ENCODE data around the gene GINS2. TPM values are rescaled to one million over a fixed set of nuclear protein-coding genes. Genes with fewer than 3 reads are reported as not detected.

GINS2 gene
- polyA plus RNA-seq, 6 donors from 2014 or later = 0.54 to 2.0 (median 1.3) TPM; not detected in 1

- peak overlapping the region in 5 of 6 donors; percentile 33 to 89 (median 61) for H3K27ac Mint-ChIP-seq
- ATAC-seq (ENCODE audit: low read depth in 2 of 2) = no peak
- peaks cover 0 to 29% of the 10 kb centered on the region in 2 donors for H3K36me3 Mint-ChIP-seq
- peaks cover 17 to 26% (median 24%) of the 10 kb centered on the region in 3 donors for H3K4me1 Mint-ChIP-seq
- no peaks in the 10 kb centered on the region for H3K27me3 Mint-ChIP-seq
- DNase-seq = no peak
- H3K9me3 Mint-ChIP-seq = no peaks in the 10 kb centered on the region
- H3K4me3 Mint-ChIP-seq = no peak overlapping the region
Observed at GRCh38 chr16:85724126-85724879, 35.5 kb upstream of the GINS2 start.

GRCh38 chr16:85722128-85722893 lies 33.6 kb upstream of the GINS2 start:
- no peaks in the 10 kb centered on the region for H3K9me3 Mint-ChIP-seq
- H3K36me3 Mint-ChIP-seq = peaks cover 0 to 31% of the 10 kb centered on the region in 2 donors
- H3K27ac Mint-ChIP-seq = peak overlapping the region in 1 of 6 donors; percentile 17
- DNase-seq (no peak), ATAC-seq (ENCODE audit: low read depth in 2 of 2) (no peak)
- H3K27me3 Mint-ChIP-seq = no peaks in the 10 kb centered on the region
- H3K4me1 Mint-ChIP-seq = peaks cover 27 to 39% (median 33%) of the 10 kb centered on the region in 3 donors
- peak overlapping the region in 1 of 8 donors; percentile 56 for H3K4me3 Mint-ChIP-seq

GRCh38 chr16:85720302-85720637 lies 31.5 kb upstream of the GINS2 start:
- peak overlapping the region in 1 of 6 donors; percentile 26 for H3K27ac Mint-ChIP-seq
- no peaks in the 10 kb centered on the region for H3K27me3 Mint-ChIP-seq
- DNase-seq = no peak
- H3K4me3 Mint-ChIP-seq = no peak overlapping the region
- ATAC-seq (ENCODE audit: low read depth in 2 of 2) = no peak
- peaks cover 0 to 14% of the 10 kb centered on the region in 2 donors for H3K36me3 Mint-ChIP-seq
- no peaks in the 10 kb centered on the region for H3K9me3 Mint-ChIP-seq
- H3K4me1 Mint-ChIP-seq = peaks cover 33 to 36% (median 34%) of the 10 kb centered on the region in 3 donors

- Mint-ChIP-seq H3K4me1 (peaks cover 33 to 40% (median 34%) of the 10 kb centered on the region in 3 donors), H3K27ac (peak overlapping the region in 2 of 6 donors; percentile 26 to 47), H3K9me3 (no peaks in the 10 kb centered on the region), H3K36me3 (peaks cover 0 to 13% of the 10 kb centered on the region in 2 donors), H3K27me3 (no peaks in the 10 kb centered on the region), H3K4me3 (no peak overlapping the region)
- ATAC-seq (ENCODE audit: low read depth in 2 of 2) (no peak), DNase-seq (no peak)
Observed at GRCh38 chr16:85719605-85720301, 31.0 kb upstream of the GINS2 start.

- Mint-ChIP-seq H3K4me1 (peaks cover 25 to 36% (median 28%) of the 10 kb centered on the region in 3 donors), H3K27me3 (no peaks in the 10 kb centered on the region), H3K9me3 (no peaks in the 10 kb centered on the region), H3K36me3 (peaks cover 0 to 6% of the 10 kb centered on the region in 2 donors), H3K27ac (no peak overlapping the region), H3K4me3 (no peak overlapping the region)
- ATAC-seq (ENCODE audit: low read depth in 2 of 2) (peak; percentile 33 to 41), DNase-seq (peak; percentile 24)
Observed at GRCh38 chr16:85718682-85719081, 29.9 kb upstream of the GINS2 start.

- ATAC-seq (ENCODE audit: low read depth in 2 of 2) (no peak), DNase-seq (no peak)
- H3K4me1 Mint-ChIP-seq = peaks cover 25 to 36% (median 28%) of the 10 kb centered on the region in 3 donors
- H3K27me3 Mint-ChIP-seq = no peaks in the 10 kb centered on the region
- H3K36me3 Mint-ChIP-seq = peaks cover 4 to 10% of the 10 kb centered on the region in 2 donors
- H3K27ac Mint-ChIP-seq = peak overlapping the region in 2 of 6 donors; percentile 56 to 83
- H3K4me3 Mint-ChIP-seq = no peak overlapping the region
- no peaks in the 10 kb centered on the region for H3K9me3 Mint-ChIP-seq
Observed at GRCh38 chr16:85718153-85718477, 29.4 kb upstream of the GINS2 start.

- Mint-ChIP-seq H3K4me1 (peaks cover 25 to 36% (median 28%) of the 10 kb centered on the region in 3 donors), H3K4me3 (peak overlapping the region in 1 of 8 donors; percentile 59), H3K36me3 (peaks cover 9 to 15% of the 10 kb centered on the region in 2 donors), H3K27me3 (no peaks in the 10 kb centered on the region), H3K9me3 (peaks cover 0 to 3% (median 0%) of the 10 kb centered on the region in 7 donors), H3K27ac (peak overlapping the region in 5 of 6 donors; percentile 29 to 88 (median 59))
- ATAC-seq (ENCODE audit: low read depth in 2 of 2) (peak; percentile 35 to 51), DNase-seq (peak; percentile 58)
Observed at GRCh38 chr16:85717393-85718152, 28.8 kb upstream of the GINS2 start.

- no peak for ATAC-seq (ENCODE audit: low read depth in 2 of 2)
- H3K9me3 Mint-ChIP-seq = peaks cover 0 to 13% (median 4%) of the 10 kb centered on the region in 7 donors
Observed at GRCh38 chr16:85716680-85717038, 27.9 kb upstream of the GINS2 start.

GRCh38 chr16:85716022-85716679 lies 27.4 kb upstream of the GINS2 start:
- no peaks in the 10 kb centered on the region for H3K27me3 Mint-ChIP-seq
- peak overlapping the region in 2 of 8 donors; percentile 15 to 59 for H3K4me3 Mint-ChIP-seq
- H3K4me1 Mint-ChIP-seq = peaks cover 23 to 36% (median 28%) of the 10 kb centered on the region in 3 donors
- peaks cover 0 to 13% (median 4%) of the 10 kb centered on the region in 7 donors for H3K9me3 Mint-ChIP-seq
- no peak for DNase-seq
- peak overlapping the region in 4 of 6 donors; percentile 15 to 89 (median 70) for H3K27ac Mint-ChIP-seq
- ATAC-seq (ENCODE audit: low read depth in 2 of 2) = no peak
- peaks cover 18 to 25% of the 10 kb centered on the region in 2 donors for H3K36me3 Mint-ChIP-seq

More at GRCh38 chr16:85716680-85717038, 27.9 kb upstream of the GINS2 start:
- Mint-ChIP-seq H3K4me1 (peaks cover 25 to 36% (median 28%) of the 10 kb centered on the region in 3 donors), H3K27me3 (no peaks in the 10 kb centered on the region), H3K4me3 (no peak overlapping the region), H3K36me3 (peaks cover 18 to 23% of the 10 kb centered on the region in 2 donors), H3K27ac (peak overlapping the region in 2 of 6 donors; percentile 15 to 62)
- no peak for DNase-seq

GRCh38 chr16:85715169-85716021 lies 26.6 kb upstream of the GINS2 start:
- Mint-ChIP-seq H3K36me3 (peaks cover 22 to 31% of the 10 kb centered on the region in 2 donors), H3K27me3 (no peaks in the 10 kb centered on the region), H3K4me1 (peaks cover 19 to 36% (median 32%) of the 10 kb centered on the region in 3 donors), H3K27ac (peak overlapping the region in 4 of 6 donors; percentile 62 to 89 (median 72)), H3K4me3 (peak overlapping the region in 4 of 8 donors; percentile 4 to 59 (median 36)), H3K9me3 (peaks cover 0 to 13% (median 4%) of the 10 kb centered on the region in 7 donors)
- ATAC-seq (ENCODE audit: low read depth in 2 of 2) = no peak
- DNase-seq = no peak

GRCh38 chr16:85712801-85713200 lies 24.0 kb upstream of the GINS2 start:
- H3K27ac Mint-ChIP-seq = no peak overlapping the region
- peaks cover 22 to 26% of the 10 kb centered on the region in 2 donors for H3K36me3 Mint-ChIP-seq
- peaks cover 0 to 13% (median 4%) of the 10 kb centered on the region in 7 donors for H3K9me3 Mint-ChIP-seq
- no peak for DNase-seq
- H3K4me1 Mint-ChIP-seq = peaks cover 4 to 20% (median 17%) of the 10 kb centered on the region in 3 donors
- H3K27me3 Mint-ChIP-seq = no peaks in the 10 kb centered on the region
- no peak for ATAC-seq (ENCODE audit: low read depth in 2 of 2)
- H3K4me3 Mint-ChIP-seq = no peak overlapping the region
